Cardiac muscle cell (in vitro differentiated cells and primary cell): Measurements from ENCODE around the gene SMIM35. TPM values are rescaled to one million over a fixed set of nuclear protein-coding genes. Genes with fewer than 3 reads are reported as not detected.
"Not testable (repeated sequence)": the region's sequence is repeated elsewhere in the genome, so short reads cannot be mapped to it uniquely, and the experiment has no call there.

ENCODE experiments used
- DNase-seq, 2 donors: peaks; one replicate each; pipeline versions ENCODE4 v3.0.0 to v3.0.0-alpha.2; 2010 to 2017; ENCODE audit warnings: low read depth in 1 of 2, low spot score in 1 of 2
- H3K27ac ChIP-seq: fragments of 200-600 bp; sonication (generic); 2 replicates; pipeline ENCODE4 v1.5.1; 2016
- H3K27me3 ChIP-seq: fragments of 200-600 bp; sonication (generic); 2 replicates; pipeline ENCODE4 v1.6.0; 2016; ENCODE audit warnings: control low read depth
- H3K36me3 ChIP-seq: fragments of 200-600 bp; sonication (generic); 2 replicates; pipeline ENCODE4 v1.5.1; 2016; ENCODE audit warnings: control low read depth
- H3K4me1 ChIP-seq: fragments of 200-600 bp; sonication (generic); 2 replicates; pipeline ENCODE4 v1.8.1; 2017; ENCODE audit warnings: low read depth, mild to moderate bottlenecking, mixed run types
- H3K4me3 ChIP-seq: fragments of 200-600 bp; sonication (generic); 2 replicates; pipeline ENCODE4 v1.5.1; 2016; ENCODE audit warnings: mild to moderate bottlenecking
- H3K9me3 ChIP-seq: fragments of 200-600 bp; sonication (generic); 2 replicates; pipeline ENCODE4 v1.5.1; 2017; ENCODE audit warnings: low read depth, mild to moderate bottlenecking, control low read depth
- CTCF ChIP-seq: IDR thresholded peaks from 2 replicates; pipeline ENCODE4 v1.5.1; 2012; ENCODE audit warnings: low read depth, mild to moderate bottlenecking, low read length
- polyA plus RNA-seq: library from polyadenylated mRNA; unstranded; fragments of >200 nt; fragmentation: Nextera tagmentation; extraction: Ambion mirVana; gene quantifications from 2 replicates; pipeline ENCODE4 v1.2.1, GENCODE V29; 2016
- total RNA-seq: library from RNA; depleted of rRNA; stranded (reverse); fragments of >200 nt; gene quantifications from 2 replicates; pipeline ENCODE4 v1.2.3, GENCODE V29; 2016

SMIM35 gene
- total and polyA plus RNA-seq, 2 experiments from 2014 or later = not detected

GRCh38 chr11:118064956-118065355, 21.8 kb downstream of the SMIM35 start:
- no peak overlapping the region for H3K4me3 ChIP-seq
- no peak for DNase-seq
- no peaks in the 10 kb centered on the region for H3K27me3 ChIP-seq
- no peak overlapping the region for H3K27ac ChIP-seq
- H3K4me1 ChIP-seq = no peaks in the 10 kb centered on the region
- no peak for TF ChIP-seq CTCF
- no peaks in the 10 kb centered on the region for H3K9me3 ChIP-seq
- no peaks in the 10 kb centered on the region for H3K36me3 ChIP-seq

GRCh38 chr11:118062631-118063030, 24.1 kb downstream of the SMIM35 start:
- H3K9me3 ChIP-seq, H3K4me3 ChIP-seq, H3K27ac ChIP-seq, H3K27me3 ChIP-seq, DNase-seq, H3K4me1 ChIP-seq, H3K36me3 ChIP-seq: not testable (repeated sequence)

GRCh38 chr11:118062181-118062580, 24.6 kb downstream of the SMIM35 start:
- not testable (repeated sequence) for DNase-seq, H3K4me1 ChIP-seq, H3K9me3 ChIP-seq, H3K27me3 ChIP-seq, H3K36me3 ChIP-seq, H3K4me3 ChIP-seq, H3K27ac ChIP-seq

- no peak for DNase-seq
- TF ChIP-seq CTCF = no peak
Measured at GRCh38 chr11:118061586-118062125, 25.1 kb downstream of the SMIM35 start.

GRCh38 chr11:118060869-118061268, 25.9 kb downstream of the SMIM35 start:
- Histone ChIP-seq H3K27ac (no peak overlapping the region), H3K9me3 (no peaks in the 10 kb centered on the region), H3K4me3 (no peak overlapping the region), H3K4me1 (no peaks in the 10 kb centered on the region), H3K36me3 (no peaks in the 10 kb centered on the region), H3K27me3 (no peaks in the 10 kb centered on the region)
- no peak for DNase-seq
- no peak for TF ChIP-seq CTCF

More at GRCh38 chr11:118061586-118062125, 25.1 kb downstream of the SMIM35 start:
- Histone ChIP-seq H3K27ac (no peak overlapping the region), H3K9me3 (no peaks in the 10 kb centered on the region), H3K27me3 (no peaks in the 10 kb centered on the region), H3K4me1 (no peaks in the 10 kb centered on the region), H3K4me3 (no peak overlapping the region), H3K36me3 (no peaks in the 10 kb centered on the region)

GRCh38 chr11:118060081-118060661, 26.6 kb downstream of the SMIM35 start:
- Histone ChIP-seq H3K27me3 (no peaks in the 10 kb centered on the region), H3K27ac (no peak overlapping the region), H3K36me3 (no peaks in the 10 kb centered on the region), H3K4me3 (no peak overlapping the region), H3K4me1 (no peaks in the 10 kb centered on the region), H3K9me3 (no peaks in the 10 kb centered on the region)
- DNase-seq = no peak
- no peak for TF ChIP-seq CTCF
